ENCODE measurements around the gene NPBWR2.

DNA sequence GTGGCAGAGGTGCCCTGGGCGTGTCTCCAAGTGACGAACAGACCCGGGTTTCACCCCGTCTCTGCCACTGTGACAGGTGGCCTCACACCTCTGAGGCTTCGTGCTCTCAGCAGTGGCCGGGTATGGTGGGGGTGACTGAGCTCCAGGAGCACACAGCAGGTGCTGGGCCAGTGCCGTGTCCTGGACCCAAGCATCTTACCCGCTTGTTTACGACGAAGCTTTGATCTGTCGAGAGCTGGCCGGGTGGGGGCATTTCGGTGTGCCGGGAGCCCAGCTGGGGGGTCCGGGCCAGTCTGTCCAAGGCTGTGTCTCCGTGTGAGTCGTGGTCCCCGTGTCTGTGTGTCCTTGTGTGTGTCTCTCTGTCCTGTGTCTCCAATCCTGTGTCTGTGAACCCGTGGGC is 16.0 kb downstream of the NPBWR2 start:
- TF ChIP-seq, protein P1, sequence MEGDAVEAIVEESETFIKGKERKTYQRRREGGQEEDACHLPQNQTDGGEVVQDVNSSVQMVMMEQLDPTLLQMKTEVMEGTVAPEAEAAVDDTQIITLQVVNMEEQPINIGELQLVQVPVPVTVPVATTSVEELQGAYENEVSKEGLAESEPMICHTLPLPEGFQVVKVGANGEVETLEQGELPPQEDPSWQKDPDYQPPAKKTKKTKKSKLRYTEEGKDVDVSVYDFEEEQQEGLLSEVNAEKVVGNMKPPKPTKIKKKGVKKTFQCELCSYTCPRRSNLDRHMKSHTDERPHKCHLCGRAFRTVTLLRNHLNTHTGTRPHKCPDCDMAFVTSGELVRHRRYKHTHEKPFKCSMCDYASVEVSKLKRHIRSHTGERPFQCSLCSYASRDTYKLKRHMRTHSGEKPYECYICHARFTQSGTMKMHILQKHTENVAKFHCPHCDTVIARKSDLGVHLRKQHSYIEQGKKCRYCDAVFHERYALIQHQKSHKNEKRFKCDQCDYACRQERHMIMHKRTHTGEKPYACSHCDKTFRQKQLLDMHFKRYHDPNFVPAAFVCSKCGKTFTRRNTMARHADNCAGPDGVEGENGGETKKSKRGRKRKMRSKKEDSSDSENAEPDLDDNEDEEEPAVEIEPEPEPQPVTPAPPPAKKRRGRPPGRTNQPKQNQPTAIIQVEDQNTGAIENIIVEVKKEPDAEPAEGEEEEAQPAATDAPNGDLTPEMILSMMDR (IDR thresholded peaks at IDR 0.05), result no peak
- TF ChIP-seq POLR2A (IDR thresholded peaks at IDR 0.05), result no peak

Data from lower leg skin (tissue), 3 donors.